ENCODE data around the gene SDR42E2. TPM values are rescaled to one million over a fixed set of nuclear protein-coding genes. Genes with fewer than 3 reads are reported as not detected.

The SDR42E2 gene
- total and polyA plus RNA-seq, 8 donors: 0.10 to 0.34 (median 0.21) TPM; not detected in 1

DNA sequence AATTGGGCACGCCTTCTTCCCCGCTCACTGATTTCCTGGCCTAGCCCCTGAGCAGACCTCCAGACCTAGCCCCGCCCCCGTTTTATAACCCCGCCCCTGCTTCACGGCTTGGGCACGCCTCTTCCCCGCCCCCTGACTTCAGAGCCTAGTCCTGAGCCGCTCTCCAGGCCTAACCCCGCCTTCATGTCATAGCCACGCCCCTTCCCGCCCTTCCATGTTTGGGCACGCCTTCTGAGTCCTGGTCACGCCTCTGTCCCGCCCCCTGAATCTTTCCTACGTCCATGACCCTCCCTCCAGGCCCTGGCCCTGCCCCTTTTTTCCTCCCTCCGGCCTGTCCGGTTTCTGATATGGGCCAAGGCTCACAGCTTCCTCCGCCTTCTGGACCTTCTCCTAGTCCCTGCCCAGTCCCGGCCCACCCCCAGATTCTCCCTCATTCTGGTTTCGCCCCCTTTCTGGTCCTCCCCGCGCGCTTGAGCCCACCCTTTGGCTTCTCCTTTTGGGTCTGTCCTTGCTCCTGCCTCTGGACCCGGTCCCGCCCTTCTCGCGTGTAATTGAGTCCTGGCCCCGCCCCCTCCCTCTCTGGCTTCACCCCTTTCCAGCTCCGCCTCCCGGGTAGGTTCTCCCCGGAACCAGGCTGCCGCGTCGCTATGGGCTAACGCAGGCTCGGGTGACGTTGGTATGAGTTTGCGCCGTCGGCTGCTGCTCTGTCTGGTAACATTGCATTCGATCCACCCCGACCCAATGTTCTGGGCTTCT is 28.6 kb downstream of the SDR42E2 start:
- Histone ChIP-seq H3K9me3 (no peaks in the 10 kb centered on the region), H3K4me1 (peaks cover 20 to 41% of the 10 kb centered on the region in 2 donors), H3K27me3 (no peaks in the 10 kb centered on the region), H3K27ac (peak overlapping the region; percentile 93 to 97), H3K4me3 (peak overlapping the region; percentile 24 to 77), H3K36me3 (no peaks in the 10 kb centered on the region)
- TF ChIP-seq, protein P1, sequence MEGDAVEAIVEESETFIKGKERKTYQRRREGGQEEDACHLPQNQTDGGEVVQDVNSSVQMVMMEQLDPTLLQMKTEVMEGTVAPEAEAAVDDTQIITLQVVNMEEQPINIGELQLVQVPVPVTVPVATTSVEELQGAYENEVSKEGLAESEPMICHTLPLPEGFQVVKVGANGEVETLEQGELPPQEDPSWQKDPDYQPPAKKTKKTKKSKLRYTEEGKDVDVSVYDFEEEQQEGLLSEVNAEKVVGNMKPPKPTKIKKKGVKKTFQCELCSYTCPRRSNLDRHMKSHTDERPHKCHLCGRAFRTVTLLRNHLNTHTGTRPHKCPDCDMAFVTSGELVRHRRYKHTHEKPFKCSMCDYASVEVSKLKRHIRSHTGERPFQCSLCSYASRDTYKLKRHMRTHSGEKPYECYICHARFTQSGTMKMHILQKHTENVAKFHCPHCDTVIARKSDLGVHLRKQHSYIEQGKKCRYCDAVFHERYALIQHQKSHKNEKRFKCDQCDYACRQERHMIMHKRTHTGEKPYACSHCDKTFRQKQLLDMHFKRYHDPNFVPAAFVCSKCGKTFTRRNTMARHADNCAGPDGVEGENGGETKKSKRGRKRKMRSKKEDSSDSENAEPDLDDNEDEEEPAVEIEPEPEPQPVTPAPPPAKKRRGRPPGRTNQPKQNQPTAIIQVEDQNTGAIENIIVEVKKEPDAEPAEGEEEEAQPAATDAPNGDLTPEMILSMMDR (IDR thresholded peaks at IDR 0.05): no peak
- intact Hi-C loops (cut with DNase I): no loop called here
- ATAC-seq (peak; percentile 77), DNase-seq (peak; percentile 99 to 100 (median 100))

DNA sequence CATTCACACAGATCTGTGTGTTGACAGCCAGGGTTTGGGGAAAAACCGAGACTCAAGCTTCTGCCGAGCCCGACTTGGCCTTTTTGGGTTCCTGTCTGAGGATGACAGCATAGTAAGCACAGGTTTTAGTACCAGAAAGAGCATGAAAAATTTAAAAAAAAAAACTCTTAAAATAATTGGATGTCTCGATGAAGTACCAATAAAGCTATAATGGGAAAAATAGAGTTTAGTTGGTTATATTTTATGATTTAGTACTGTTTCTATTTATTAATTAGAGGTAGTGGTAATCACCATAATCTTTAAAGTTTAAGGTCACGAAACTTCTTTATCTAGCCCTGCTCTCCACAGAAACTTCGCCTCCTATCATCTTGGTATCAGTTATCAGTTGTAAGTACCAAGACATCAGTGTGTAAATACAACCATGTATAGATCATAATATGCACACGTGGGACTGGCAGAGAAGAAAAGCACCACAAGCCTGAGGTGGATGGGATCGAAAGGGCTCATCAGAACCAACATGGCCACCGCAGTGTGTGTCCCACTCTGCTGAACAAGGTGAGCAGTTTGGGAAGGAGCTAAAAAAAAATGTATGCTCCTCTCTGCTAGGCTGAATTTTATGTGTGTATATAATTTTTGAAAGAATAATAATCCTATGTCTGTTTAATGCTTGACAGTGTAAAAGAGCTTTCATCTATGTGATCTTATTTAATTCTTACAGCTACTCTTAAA is 29.4 kb downstream of the SDR42E2 start:
- DNase-seq (peak in 1 of 4 donors; percentile 56), ATAC-seq (no peak)
- H3K36me3 ChIP-seq: no peaks in the 10 kb centered on the region
- H3K27ac ChIP-seq: peak overlapping the region; percentile 93 to 97
- intact Hi-C loops (cut with DNase I): no loop called here
- TF ChIP-seq, protein P1 (IDR thresholded peaks at IDR 0.05): no peak
- H3K9me3 ChIP-seq: no peaks in the 10 kb centered on the region
- peaks cover 20 to 41% of the 10 kb centered on the region in 2 donors for H3K4me1 ChIP-seq
- H3K27me3 ChIP-seq: no peaks in the 10 kb centered on the region
- H3K4me3 ChIP-seq: peak overlapping the region; percentile 24 to 77

GRCh38 chr16:22192261-22193062 is 30.2 kb downstream of the SDR42E2 start:
- no peaks in the 10 kb centered on the region for H3K9me3 ChIP-seq
- H3K4me1 ChIP-seq: peaks cover 20 to 41% of the 10 kb centered on the region in 2 donors
- H3K27ac ChIP-seq: peak overlapping the region; percentile 93 to 97
- TF ChIP-seq, protein P1 (IDR thresholded peaks at IDR 0.05): no peak
- H3K4me3 ChIP-seq: peak overlapping the region; percentile 24 to 77
- no peaks in the 10 kb centered on the region for H3K36me3 ChIP-seq
- no peaks in the 10 kb centered on the region for H3K27me3 ChIP-seq
- intact Hi-C loops (cut with DNase I): no loop called here
- peak; percentile 71 to 92 (median 87) for DNase-seq
- peak; percentile 19 for ATAC-seq

- H3K4me3 ChIP-seq: no peak overlapping the region
- H3K4me1 ChIP-seq: peaks cover 20 to 41% of the 10 kb centered on the region in 2 donors
- no peaks in the 10 kb centered on the region for H3K9me3 ChIP-seq
- intact Hi-C loops (cut with DNase I): no loop called here
- DNase-seq (no peak), ATAC-seq (no peak)
- no peaks in the 10 kb centered on the region for H3K36me3 ChIP-seq
- TF ChIP-seq, protein P1 (IDR thresholded peaks at IDR 0.05): no peak
- H3K27ac ChIP-seq: peak overlapping the region; percentile 93 to 97
- no peaks in the 10 kb centered on the region for H3K27me3 ChIP-seq
Measured at GRCh38 chr16:22193063-22193411, 30.7 kb downstream of the SDR42E2 start.

Data from left lung (tissue), 10 donors.